Gastrocnemius medialis (tissue), 4 donors: Measurements from ENCODE around the gene KRT86.

Source experiments
- POLR2A ChIP-seq, 2 donors: fragments of 450-650 bp; IDR thresholded peaks; one replicate each; pipeline ENCODE4 v1.6.1; 2017; ENCODE audit warnings: antibody characterized with exemption in 2 of 2, mild to moderate bottlenecking in 2 of 2, moderate library complexity in 2 of 2
- TF ChIP-seq, protein P1 (sequence below), 5 experiments: fragments of 450-650 bp in 3 of 5; fragments of 200-600 bp in 2 of 5; sonication (generic) in 2 of 5; IDR thresholded peaks in 4 of 5; conservative IDR thresholded peaks in 1 of 5; 1 replicate in 4 of 5; 2 replicates in 1 of 5; pipeline ENCODE4 v1.5.1; 2016 to 2019; ENCODE audit warnings: antibody characterized with exemption in 5 of 5, mild to moderate bottlenecking in 3 of 5, moderate library complexity in 3 of 5

DNA sequence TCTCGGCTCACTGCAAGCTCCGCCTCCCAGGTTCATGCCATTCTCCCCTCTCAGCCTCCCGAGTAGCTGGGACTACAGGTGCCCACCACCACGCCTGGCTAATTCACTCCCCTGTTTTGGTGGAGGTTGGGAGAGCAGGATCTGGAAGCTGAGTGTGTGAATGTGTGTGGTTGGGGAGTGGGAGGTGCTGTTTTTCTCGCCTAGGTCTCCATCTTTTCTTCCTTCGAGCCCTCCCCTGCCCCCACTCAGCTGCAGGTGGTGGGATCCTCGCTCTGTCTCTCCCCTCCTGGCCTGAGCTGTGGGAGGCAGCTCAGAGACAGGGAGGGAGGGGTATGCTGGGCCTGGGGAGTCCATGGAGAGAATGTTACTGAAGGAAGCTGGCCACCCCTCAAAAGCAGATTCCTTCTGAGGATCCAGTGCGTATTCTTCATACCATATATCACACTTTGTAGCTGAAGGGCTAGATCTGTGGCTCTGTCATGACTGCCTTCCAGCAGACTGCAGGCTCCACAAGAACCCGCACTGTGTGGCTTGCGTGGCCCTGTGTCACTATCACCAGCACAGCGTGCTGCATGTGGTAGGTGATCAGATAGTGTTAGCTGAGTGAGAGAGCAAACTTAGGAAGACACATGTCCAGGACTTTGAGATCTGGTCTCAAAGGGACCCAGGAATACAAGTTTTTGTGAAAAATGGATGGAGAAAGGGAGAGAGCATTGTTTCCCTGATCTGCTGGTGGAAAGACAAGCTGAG, 44.0 kb downstream of the KRT86 start:
- no peak for TF ChIP-seq POLR2A (IDR thresholded peaks at IDR 0.05)
- TF ChIP-seq, protein P1, sequence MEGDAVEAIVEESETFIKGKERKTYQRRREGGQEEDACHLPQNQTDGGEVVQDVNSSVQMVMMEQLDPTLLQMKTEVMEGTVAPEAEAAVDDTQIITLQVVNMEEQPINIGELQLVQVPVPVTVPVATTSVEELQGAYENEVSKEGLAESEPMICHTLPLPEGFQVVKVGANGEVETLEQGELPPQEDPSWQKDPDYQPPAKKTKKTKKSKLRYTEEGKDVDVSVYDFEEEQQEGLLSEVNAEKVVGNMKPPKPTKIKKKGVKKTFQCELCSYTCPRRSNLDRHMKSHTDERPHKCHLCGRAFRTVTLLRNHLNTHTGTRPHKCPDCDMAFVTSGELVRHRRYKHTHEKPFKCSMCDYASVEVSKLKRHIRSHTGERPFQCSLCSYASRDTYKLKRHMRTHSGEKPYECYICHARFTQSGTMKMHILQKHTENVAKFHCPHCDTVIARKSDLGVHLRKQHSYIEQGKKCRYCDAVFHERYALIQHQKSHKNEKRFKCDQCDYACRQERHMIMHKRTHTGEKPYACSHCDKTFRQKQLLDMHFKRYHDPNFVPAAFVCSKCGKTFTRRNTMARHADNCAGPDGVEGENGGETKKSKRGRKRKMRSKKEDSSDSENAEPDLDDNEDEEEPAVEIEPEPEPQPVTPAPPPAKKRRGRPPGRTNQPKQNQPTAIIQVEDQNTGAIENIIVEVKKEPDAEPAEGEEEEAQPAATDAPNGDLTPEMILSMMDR (IDR thresholded peaks at IDR 0.05 in 4 of 5, conservative IDR thresholded peaks at IDR 0.05 in 1 of 5) = no peak
